HG03064 (cell line): ENCODE data around the gene ECE1.
A peak's percentile ranks its signal among the peaks of the same experiment; 100 is the strongest.

Experiments used
- ATAC-seq: cut with Tn5 transposase; IDR thresholded peaks from one replicate; pipeline ENCODE4 v1.9.1; 2021; ENCODE audit warnings: low read depth; ENCODE audit not compliant: unreplicated experiment

Gene ECE1

GRCh38 chr1:21289700-21290545, at the start of gene ECE1:
Gene ECE1 (minus strand): TSS chr1:21290463. CDS start chr1:21290414, 49 bp downstream.
- no peak for ATAC-seq

- ATAC-seq: no peak
These were observed 49.3 kb upstream of the ECE1 start for GRCh38 chr1:21339356-21340229.

- ATAC-seq: no peak
These were observed 48.5 kb upstream of the ECE1 start for GRCh38 chr1:21338573-21339355.

- no peak for ATAC-seq
These were observed 47.8 kb upstream of the ECE1 start for GRCh38 chr1:21337928-21338572.

- no peak for ATAC-seq
These were observed 47.2 kb upstream of the ECE1 start for GRCh38 chr1:21337454-21337927.

GRCh38 chr1:21337010-21337437, 46.8 kb upstream of the ECE1 start:
- no peak for ATAC-seq

GRCh38 chr1:21335750-21336224, 45.5 kb upstream of the ECE1 start:
- no peak for ATAC-seq

GRCh38 chr1:21335088-21335691, 44.9 kb upstream of the ECE1 start:
- ATAC-seq: no peak

- ATAC-seq: peak; percentile 57
These were observed 44.2 kb upstream of the ECE1 start for GRCh38 chr1:21334214-21335087.

GRCh38 chr1:21333824-21334213, 43.6 kb upstream of the ECE1 start:
- no peak for ATAC-seq

GRCh38 chr1:21332554-21333311, 42.5 kb upstream of the ECE1 start:
- ATAC-seq: no peak

- no peak for ATAC-seq
These were observed 41.7 kb upstream of the ECE1 start for GRCh38 chr1:21331752-21332478.

GRCh38 chr1:21330544-21330943, 40.3 kb upstream of the ECE1 start:
- ATAC-seq: no peak

GRCh38 chr1:21329209-21329844, 39.1 kb upstream of the ECE1 start:
- no peak for ATAC-seq

GRCh38 chr1:21327566-21328323, 37.5 kb upstream of the ECE1 start:
- no peak for ATAC-seq

- no peak for ATAC-seq
These were observed 36.6 kb upstream of the ECE1 start for GRCh38 chr1:21326861-21327344.
